Dermis microvascular lymphatic vessel endothelial cell (primary cell): Measurements from ENCODE around the gene PCAT6. TPM values are rescaled to one million over a fixed set of nuclear protein-coding genes. Genes with fewer than 3 reads are reported as not detected.
A peak's percentile ranks its signal among the peaks of the same experiment; 100 is the strongest.
"Not testable (repeated sequence)": the region's sequence is repeated elsewhere in the genome, so short reads cannot be mapped to it uniquely, and the experiment has no call there.

Source experiments
- DNase-seq, 2 donors: peaks; one replicate each; pipeline versions ENCODE4 v3.0.0 to v3.0.0-alpha.2; 2010; ENCODE audit warnings: low read depth in 2 of 2
- total RNA-seq: library from RNA; depleted of rRNA; stranded (reverse); fragments of >200 nt; gene quantifications from 2 replicates; pipeline ENCODE4 v1.2.1, GENCODE V29; 2014

PCAT6 gene
- 0.13 and 0.25 TPM in 2 replicates for total RNA-seq

DNA sequence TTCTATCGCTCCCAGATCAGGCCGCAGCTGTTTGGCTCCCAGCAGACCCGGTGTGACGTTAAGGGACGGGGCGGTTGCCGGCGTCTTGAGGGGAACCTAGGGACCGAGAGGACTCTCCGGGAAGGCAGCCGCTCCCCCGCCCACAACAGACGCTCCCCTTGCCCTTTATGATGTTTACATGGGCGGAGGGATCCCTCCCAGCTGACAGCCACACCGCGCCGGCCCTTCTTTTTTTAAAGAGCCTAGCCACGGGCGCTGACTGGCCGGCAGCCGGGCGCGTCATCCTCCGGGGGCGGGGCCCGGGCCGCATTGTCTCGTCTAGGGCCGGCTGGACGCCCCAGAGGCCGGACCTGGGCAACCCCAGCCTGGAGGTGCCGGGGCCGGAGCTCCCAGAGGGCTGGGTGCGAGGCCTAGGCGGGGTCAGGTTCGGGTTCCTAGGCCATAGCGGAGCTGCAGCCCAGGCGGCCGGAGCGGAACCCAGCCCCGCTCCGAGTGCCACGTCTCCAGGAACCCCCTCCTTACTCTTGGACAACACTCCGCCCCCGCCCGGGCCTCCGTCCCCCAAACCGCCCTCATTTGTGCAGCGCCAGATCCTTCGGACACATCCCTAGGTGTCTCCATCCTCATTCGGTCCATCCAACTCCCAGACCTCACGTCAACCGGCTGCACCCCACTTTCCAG lies at the start of gene PCAT6:
Gene PCAT6 (plus strand): TSS at position 340 of the 681 bp plus-strand sequence.
- peak; percentile 81 to 96 for DNase-seq

DNA sequence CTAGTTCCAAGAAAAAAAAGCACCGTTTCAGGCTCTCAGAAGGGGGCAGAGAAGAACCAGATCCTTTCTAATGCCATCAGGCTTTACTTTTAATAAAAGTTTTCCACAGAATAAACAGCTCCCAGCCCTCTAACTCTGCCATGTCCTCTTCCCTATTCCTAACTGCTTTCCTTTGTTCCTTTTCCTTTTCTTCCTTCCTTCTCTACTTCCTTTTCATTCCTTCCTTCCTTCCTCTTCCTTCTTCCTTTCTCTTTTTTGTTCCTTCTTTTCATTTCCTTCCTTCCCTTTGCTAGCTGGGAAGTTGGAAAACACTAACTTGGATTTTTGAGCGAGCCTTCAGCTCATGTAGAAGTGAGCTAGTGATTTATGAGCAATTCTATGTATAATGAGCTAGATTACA lies 48.7 kb upstream of the PCAT6 start:
- no peak for DNase-seq

DNA sequence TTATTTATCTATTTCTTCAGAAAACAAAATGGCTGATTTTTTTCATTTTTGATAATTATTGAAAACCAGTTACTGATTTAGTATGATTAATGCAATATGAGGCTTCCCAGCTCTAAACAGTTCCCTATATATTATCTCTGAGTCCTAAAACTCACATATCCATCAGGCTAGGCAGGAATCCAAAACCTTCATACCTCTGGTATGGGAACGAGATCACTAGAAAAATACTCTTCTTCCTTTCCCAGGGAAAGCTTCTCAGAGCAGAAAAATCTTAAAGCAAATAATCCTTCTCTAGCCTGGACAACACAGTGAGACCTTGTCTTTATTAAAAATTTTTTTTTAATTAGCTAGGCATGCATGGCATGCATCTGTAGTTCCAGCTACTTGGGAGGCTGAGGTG lies 45.0 kb upstream of the PCAT6 start:
- DNase-seq: no peak

DNA sequence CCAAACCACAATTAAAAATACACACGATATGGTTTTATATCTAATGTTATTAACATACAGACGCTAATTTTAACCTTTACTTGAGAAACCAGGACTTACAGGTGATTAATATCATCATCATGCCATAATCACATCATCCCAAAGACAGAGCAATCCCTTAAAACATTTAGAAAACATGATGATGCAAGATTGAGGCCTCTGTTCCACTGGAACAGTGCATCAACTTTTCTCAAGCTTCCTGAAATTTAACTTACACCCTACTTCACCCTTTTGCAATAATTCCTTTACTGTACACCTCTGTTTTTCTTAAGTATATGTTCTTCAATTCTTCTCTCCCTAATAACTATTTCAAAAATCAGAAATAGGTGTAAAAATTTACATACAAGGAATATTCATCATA lies 40.6 kb upstream of the PCAT6 start:
- no peak for DNase-seq

DNA sequence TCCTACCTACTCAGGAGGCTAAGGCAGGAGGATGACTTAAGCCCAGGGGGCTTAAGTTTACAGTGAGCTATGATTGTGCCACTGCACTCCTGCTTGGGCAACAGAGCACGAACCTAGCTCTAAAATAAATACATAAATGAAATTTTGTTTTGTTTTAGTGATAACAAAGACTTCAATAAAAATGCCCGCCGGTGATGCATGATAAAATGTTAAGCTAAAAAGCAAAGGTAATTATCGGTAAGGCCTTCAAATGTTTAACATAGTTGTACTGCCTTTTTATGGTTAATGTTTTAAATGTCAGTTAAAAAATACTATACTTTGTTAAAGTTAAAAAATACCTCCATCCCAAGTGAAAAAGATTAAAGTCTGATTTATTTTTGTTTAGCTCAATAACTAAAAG lies 29.6 kb upstream of the PCAT6 start:
- no peak for DNase-seq

DNA sequence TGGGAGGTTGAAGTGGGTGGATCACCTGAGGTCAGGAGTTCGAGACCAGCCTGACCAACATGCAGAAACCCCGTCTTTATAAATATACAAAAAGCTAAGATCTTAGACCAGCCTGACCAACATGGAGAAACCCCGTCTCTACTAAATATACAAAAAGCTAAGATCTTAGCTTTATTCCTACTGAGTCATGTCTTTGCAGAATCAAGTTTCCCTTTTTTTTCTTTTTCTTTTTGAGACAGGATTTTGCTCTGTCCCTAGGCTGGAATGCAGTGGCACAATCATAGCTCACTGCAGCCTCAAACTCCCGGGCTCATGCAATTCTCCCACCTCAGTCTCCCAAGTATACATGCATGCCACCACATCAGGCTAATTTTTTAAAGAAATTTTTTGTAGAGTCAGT lies 23.9 kb upstream of the PCAT6 start:
- no peak for DNase-seq

DNA sequence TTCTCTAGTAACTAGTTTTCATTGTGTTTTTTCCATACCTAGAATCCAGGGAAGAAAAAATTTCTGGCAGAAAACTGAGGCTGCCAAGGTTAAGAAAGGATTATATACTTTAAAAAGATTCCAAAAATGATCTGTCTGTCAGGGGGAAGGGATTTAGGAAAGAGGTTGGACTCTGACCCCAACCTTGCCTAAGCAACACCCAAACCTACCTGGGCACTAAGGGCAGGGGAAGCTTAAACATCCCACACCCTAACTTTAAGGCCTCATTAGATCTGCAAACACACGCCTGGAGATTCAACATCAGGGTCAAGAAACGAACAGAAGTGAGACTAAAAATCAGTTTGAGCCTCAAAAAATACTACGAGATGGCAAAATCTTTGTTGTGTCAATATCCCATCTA lies 22.0 kb upstream of the PCAT6 start:
- no peak for DNase-seq

DNA sequence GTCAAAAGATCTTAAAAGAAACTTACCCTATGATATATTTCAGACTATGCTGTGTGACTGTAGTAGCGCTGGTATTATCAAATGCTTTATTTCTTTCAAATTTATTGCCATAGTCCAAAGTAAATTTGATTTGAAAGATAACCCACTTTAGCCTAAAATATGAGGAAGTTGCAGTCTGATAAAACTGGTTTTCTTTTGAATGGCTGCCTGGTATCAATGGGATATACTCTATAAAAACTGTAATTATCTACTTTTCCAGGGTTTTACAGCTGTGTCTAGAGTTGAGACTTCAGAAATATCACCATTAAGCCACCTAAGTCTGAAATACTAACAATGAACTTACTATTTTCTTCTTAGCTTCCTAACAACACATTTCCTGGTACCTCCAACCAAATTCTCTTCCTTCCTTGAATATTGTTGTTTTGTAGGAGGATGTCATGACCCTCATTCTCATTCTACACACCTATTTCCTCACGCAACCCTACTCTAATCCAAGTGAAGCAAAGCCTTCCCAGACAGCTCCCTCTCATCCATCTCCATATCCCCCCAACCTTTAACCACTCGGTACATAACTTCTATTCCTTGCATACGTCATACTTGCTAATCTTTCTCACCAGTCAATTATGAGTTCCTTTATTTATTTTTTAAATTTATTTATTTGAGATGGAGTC lies 19.5 kb upstream of the PCAT6 start:
- peak in 1 of 2 donors; percentile 23 for DNase-seq

DNA sequence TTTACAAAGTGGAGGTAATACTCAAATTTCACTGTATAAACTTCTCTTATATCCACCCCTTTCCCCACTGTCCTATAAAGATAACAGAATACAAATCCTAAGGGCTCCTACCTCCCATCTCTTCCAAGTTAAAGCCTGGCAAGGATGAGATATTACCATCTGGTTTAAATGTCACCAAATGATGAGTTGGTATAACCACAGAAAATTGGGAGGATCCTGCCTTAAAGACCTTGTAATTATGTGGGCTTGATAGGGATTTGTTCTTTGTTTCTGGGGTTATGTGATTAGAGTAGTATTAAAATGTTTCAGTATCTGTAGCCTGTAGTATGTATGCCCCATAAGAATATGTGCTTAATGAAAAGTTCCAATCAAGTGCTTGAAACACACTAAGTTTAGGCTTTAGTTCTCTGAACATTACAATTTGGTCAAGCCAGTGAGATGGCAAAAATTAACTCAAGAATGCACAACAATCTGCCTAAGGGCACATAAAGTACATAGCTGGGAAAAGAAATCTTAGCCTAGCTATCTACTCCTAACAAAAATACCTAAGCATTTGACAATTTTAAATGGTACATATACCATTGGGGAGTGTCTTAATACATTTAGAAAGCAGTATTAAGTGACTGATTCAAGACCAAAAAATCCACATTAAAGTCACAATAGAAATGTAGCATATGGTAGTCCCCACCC lies 16.6 kb upstream of the PCAT6 start:
- DNase-seq: no peak

DNA sequence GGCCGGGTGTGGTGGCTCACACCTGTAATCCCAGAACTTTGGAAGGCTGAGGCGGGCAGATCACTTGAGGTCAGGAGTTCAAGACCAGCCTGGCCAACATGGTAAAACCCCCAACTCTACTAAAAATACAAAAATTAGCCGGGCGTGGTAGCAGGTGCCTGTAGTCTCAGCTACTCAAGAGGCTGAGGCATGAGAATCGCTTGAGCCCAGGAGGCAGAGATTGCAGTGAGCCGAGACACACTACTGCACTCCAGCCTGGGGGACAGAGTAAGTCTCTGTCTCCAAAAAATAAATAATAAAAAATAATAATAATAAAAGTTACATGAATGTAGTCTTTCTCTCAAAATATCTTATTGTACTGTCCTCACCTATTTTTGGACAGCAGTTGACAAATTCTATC lies 15.8 kb upstream of the PCAT6 start:
- DNase-seq: not testable (repeated sequence)

DNA sequence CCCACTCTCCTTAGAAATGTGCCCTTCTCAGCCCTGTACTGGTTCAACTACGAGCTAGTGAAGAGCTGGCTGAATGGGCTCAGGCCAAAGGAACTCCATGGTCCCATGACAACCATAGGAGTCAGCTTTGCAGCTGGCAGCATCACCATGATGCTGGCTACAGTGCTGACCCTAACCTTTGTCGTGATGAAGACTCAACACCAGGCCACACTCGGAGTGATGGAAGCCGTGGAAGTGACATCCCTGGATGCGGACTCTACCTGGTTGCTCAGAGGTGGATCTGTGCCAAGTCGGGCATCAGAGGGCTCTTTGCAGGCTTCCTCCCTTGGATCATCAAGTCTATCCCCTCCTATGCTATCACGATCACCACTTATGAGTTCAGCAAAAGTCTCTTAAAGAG lies 14.1 kb upstream of the PCAT6 start:
- no peak for DNase-seq

DNA sequence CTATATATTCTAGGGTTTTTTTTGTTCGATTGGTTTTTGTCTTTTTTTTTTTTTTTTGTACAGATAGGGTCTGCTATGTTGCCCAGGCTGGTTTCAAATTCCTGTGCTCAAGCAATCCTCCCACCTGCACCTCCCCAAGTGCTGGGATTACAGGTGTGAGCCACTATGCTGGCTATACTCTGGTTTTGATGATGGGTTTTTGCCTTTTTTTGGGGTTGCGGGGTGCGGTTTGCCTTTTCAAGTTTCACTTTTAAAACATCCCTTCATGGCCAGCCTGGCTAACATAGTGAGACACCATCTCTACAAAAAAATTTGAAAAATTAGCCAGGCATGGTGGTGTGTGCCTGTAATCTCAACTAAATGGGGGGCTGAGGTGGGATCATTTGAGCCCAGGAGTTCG lies 12.5 kb upstream of the PCAT6 start:
- no peak for DNase-seq

DNA sequence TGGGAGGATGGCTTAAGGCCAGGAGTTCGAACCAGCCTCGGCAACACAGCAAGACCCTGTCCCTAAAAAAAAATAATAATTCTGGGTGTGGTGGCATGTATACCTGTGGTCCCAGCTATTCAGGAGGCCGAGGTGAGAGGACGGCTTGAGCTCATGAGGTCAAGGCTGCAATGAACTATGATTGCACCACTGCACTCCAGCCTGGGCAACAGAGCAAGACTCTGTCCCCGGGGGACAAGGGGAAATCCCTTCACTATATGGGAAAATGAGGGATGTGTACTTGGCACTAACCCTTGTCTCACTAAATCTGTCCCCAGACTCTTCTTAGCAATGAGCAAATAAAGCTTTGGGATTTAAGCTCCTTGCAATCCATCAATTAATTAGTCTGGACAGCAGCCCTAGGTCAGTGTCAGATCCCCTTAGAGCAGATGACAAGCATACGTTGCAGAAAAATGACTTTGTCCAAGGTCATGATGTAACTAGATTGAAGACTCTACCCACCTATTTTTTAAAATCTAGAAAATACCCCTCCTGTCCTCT lies 11.9 kb upstream of the PCAT6 start:
- no peak for DNase-seq

DNA sequence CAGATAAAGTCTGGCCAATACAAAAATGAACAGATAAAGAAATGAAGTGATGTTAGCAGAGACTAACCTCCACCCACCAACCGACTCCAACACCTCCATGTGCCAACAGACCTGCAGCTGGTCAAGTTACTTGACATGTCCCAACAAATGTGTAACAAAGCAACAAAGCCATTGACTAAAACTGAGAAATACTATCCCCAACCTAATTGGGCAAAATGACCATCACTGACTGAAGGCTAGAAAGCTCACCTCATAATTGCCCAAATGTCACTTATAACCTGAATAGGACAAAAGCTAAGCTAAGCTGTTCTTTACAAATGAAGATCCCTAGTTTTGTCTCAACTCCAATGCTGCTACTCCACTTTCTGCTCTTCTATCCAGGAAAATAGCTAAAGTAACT lies 10.0 kb upstream of the PCAT6 start:
- DNase-seq: no peak

DNA sequence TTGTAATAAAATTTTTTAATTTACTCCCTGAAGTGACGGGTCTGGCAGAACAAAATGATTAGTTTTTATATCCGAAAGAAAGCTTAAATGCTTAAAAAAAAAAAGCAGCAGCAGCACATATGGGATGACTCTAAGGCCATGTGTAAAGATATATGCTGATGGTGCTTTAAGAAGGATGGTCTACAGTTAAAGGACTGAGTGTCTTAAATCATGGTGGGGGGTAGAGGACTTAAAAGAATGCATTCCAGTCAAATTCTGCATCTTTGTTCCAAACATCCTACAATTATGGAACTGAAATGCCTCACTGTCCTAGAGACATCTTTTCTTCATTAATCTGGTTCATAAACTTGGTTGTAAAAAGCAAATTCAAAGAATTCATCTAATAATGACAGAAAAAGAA lies 9.6 kb upstream of the PCAT6 start:
- no peak for DNase-seq

DNA sequence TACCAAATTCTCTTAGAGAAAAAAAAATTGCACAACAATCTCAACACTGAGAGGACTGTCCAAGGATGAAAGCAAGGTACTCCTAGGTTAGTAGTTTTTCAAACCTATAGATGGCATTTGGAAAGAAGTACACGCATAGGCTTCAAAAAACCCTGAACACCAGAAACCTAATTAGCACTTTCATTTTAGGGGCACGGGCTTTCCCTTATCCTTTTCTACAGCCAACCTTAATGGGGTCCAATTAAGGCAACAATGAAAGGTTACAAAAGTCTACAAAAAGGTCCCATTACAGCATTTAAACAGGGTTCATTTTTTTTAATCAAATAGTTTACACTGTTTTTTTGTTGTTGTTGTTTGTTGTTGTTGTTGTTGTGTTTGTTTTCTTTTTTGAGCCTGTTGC lies 8.7 kb upstream of the PCAT6 start:
- no peak for DNase-seq

DNA sequence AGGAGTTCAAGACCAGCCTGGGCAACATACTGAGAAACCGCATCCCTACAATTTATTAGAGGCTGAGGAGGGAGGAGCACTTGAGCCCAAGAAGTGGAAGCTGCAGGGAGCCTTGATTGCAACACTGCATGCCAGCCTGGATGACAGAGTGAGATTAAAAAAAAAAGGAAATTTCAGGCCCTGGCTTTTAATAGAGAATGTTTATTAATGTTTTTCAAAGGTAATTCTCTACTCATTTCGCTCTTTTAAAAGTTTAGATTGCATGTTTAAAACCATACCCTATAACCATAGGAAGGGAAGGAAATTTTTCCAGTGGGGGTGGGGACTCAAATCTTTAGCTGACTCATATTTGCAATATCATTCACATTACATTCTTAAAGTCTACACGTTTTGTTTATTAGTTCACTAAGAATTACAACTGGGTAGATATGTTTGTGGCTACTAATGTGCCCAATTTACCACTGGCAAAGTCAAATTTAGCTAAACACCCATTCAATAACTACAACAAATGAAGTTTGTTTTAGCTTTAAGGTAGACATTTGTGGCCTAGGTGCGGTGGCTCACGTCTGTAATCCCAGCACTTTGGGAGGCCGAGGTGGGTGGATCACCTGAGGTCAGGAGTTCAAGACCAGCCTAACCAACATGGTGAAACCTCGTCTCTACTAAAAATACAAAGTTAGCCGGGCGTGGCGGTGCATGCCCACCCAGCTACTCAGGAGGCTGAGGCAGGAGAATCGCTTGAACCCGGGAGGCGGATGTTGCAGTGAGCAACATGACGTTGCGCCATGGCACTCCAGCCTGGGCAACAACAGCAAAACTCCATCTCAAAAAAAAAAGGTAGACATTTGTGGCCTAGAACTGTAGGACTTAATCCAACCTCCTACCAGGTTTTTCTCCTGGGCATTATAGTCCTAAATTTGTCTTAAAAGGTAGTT lies 7.5 kb upstream of the PCAT6 start:
- DNase-seq: no peak

DNA sequence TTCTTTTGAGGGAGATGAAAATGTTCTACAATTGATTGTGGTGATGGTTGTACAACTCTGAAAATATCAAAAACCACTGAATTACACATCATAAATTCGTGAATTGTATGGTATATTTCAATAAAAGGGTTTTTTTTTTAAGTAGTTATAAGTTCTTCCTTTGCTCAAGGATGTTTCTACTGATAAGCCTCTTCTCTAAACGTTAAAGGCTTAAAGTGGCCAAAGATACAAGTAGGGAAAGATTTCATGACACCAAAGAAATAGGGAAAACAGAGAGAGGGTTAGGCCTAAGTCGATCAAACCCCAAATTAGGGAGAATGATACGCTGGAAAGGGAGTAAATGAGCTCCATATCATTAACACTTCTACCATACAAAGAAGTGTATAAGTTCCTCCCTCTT lies 6.6 kb upstream of the PCAT6 start:
- DNase-seq: no peak

DNA sequence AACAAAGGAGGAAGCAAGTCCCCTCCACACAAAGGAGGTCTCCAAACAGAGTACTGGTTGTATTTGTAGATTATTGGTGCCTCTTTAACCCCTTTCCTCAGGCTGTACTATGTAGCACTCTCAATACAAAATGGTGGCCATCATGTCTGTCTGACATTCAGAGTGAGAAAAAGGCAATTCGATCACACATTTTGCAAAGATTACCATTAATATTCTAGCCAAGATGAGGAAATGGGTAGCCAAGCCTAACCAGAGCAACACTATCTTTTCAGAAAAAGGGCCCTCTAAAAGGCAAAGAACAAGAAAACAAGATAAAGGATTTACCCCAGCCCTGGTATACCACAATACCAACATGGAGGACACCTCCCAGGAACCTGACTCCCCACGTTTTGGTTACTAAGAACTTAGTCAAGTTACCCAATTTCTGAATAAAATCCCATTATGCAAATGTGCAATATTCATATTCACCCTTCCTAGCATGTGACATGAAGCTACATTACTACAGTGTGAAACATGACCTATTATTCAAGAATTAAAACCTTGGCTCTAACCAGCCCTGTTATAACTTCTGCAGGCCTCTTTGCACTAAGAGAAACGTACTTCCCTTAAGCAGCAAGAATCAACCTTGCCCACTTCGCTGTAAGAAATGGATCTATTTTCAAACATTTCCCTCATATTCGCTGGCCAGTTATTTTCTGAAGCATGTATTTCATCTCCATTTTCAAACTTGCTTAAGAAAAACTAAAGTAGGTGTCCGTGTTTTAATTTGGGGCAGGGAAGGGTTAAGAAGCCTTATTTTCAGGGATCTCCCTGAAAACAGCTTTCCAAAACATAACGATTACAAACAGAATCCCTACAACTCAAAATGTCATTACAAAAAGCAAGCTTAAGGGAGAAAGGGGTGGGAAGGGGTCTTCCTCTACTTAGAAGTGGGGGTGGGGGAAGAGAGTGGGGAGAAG lies 4.6 kb upstream of the PCAT6 start:
- DNase-seq: peak in 1 of 2 donors; percentile 9

DNA sequence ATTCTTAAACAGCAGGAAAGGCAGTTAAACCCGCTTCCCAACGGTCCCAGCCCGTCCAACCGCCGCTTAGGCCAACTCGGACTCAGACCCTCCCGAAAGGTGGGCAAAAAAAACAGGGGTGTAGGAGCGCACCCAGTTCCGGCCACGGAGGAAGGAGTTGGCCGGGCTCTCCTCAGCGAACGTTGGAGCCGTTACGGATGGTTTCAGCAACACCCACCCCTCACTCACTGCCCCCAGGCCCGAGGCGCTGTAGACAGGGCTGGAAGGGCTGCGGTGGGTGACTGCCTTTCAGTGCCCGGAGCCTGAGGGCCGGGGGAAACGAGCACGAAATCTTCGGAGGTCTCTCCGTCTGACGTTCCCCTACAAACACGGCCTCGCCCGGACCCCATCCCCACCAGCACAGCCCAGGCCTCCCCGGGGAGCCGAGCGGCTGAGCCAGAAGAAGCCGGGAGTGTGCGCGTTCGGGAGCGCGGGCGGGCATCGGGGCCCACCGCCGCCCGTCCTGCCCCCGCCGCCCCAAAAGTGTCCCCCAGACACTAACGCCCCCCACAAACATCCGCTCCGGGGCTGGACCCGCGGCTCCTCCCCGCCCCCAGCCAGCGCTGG lies 3.8 kb upstream of the PCAT6 start:
- DNase-seq: peak in 1 of 2 donors; percentile 16
